ENCODE measurements around the gene C19orf81.

- no peak for TF ChIP-seq EZH2 (IDR thresholded peaks at IDR 0.05; ENCODE audit: insufficient read depth, poor library complexity, severe bottlenecking)
- TF ChIP-seq EZH2phosphoT487 (IDR thresholded peaks at IDR 0.05; ENCODE audit: insufficient read depth, low read depth), result no peak
Measured at GRCh38 chr19:50690439-50690838, 41.2 kb downstream of the C19orf81 start.

All from GM23248 (cell line).